HTERT RPE-1 (cell line): ENCODE measurements around the gene RNF180.
"Not testable (repeated sequence)": the region's sequence is repeated elsewhere in the genome, so short reads cannot be mapped to it uniquely, and the experiment has no call there.

ENCODE experiments used
- in situ Hi-C: fragments of 300-500 bp; cut with MboI; formaldehyde crosslinking; loops from 4 replicates; pipeline ENCODE4 v1.14.3; 2020; ENCODE audit warnings: low sequenced_read_pairs

RNF180 gene

DNA sequence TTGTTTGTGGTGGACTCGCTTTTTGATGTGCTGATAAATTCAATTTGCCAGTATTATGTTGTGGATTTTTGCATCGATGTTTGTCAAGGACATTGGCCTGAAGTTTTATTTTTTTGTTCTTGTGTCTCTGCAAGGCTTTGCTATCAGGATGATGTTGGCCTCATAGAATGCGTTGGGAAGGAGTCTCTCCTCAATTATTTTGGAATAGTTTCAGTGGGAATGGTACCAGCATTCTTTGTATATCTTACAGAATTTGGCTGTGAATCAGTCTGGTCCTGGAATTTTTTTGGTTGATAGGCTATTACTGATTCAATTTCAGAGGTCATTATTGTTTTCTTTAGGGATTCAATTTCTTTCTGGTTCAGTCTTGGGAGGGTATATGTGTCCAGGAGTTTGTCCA, 198.8 kb downstream of the RNF180 start:
- in situ Hi-C loops: no loop called here

DNA sequence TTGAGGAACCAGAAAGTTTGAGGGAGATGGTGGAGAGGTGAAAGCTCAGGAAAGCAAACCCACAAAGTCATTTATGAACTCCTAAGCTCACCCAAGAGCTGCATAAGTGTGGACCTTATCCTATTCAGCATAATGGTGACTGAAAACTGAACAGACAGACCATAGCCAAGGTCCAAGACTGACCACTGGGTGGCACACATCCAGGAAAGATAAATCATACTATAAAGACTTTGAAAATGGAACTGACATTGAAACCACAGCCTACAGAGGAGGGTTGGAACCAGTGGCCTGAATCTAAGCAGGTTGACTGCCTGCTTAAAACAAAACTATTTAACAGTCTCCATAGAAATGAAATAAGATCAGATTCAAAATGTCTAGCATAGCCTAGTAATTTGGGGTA, 219.1 kb downstream of the RNF180 start:
- in situ Hi-C loops: no loop called here

DNA sequence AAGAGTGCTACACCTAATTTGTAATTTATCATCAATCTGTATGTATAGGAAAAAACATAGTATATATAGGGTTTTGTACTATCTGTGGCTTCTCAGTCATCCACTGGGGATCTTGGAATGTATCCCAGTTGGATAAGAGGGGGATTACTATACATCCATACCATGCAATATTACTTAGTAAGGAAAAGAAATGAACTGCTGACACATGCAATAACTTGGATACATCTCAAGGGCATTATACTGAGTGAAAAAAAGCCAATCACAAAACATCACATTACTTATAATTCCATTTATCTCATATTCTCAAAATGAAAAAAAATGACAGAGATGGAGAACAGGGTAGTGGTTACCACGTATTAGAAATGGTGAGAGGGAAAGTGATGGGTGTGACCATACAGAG, 231.9 kb downstream of the RNF180 start:
- in situ Hi-C loops: no loop called here

DNA sequence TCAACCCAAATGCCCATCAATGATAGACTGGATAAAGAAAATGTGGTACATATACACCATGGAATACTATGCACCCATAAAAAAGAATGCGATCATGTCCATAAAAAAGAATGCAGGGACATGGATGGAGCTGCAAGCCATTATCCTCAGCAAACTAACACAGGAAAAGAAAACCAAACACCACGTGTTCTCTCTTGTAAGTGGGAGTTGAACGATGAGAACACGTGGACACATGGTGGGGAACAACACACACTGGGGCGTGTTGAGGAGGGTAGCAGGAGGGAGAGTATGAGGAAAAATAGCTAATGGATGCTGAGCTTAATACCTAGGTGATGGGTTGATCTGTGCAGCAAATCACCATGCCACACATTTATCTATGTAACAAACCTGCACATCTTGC, 233.1 kb downstream of the RNF180 start:
- in situ Hi-C loops: not testable (repeated sequence)

DNA sequence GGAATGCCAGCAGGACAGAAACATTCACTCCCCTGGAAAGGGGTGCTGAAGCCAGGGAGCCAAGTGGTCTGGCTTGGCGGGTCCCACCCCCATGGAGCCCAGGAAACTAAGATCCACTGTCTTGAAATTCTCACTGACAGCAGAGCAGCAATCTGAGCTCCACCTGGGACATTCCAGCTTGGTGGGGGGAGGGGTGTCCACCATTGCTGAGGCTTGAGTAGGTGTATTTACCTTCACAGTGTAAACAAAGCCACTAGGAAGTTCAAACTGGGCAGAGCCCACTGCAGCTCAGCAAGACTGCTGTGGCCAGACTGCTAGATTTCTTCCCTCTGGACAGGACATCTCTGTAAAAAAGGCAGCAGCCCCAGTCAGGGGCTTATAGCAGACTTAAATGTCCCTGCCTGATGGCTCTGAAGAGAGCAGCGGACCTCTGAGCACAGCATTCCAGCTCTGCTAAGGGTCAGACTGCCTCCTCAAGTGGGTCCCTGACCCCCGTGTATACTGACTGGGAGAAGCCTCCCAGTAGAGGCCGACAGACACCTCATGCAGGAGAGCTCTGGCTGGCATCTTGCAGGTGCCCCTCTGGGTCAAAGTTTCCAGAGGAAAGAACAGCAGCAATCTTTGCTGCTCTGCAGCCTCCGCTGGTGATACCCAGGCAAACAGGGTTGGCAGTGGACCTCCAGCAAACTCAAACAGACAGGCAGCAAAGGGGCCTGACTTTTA, 241.6 kb downstream of the RNF180 start:
- in situ Hi-C loops: not testable (repeated sequence)

DNA sequence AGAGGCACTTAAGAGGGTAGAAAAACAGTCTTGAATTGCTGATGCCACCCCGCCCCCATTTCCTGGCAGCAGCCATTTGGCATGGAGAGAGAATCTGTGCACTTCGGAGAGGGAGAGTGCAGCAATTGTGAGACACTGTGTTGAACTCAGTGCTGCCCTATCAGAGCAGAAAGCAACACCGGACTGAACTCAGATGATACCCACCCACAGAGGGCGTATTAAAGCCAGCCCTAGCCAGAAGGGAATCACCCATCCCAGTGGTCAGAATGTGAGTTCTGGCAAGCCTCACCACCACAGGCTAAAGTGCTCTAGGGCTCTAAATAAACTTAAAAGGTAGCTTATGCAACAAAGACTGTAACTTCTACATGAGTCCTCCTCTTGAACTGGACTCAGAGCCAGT, 251.7 kb downstream of the RNF180 start:
- in situ Hi-C loops: no loop called here

DNA sequence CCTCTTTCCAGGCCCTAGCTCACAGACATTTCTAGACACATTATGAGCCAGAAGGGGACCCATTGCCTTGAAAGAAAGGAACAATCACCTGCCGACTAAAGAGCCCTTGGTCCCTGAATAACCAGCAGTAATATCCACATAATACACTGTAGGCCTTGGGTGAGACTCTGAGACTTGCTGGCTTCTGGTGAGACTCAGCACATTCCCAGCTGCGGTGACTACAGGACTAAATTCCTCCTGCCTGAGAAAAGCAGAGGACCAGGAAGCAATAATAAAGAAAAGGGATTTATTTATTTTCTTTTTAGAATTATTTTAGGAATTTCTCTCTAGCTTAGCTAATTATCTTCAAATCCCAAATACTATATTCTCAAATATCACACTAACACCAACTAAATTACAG, 252.4 kb downstream of the RNF180 start:
- in situ Hi-C loops: no loop called here
